ENCODE data around the gene IL33.

Gene IL33

DNA sequence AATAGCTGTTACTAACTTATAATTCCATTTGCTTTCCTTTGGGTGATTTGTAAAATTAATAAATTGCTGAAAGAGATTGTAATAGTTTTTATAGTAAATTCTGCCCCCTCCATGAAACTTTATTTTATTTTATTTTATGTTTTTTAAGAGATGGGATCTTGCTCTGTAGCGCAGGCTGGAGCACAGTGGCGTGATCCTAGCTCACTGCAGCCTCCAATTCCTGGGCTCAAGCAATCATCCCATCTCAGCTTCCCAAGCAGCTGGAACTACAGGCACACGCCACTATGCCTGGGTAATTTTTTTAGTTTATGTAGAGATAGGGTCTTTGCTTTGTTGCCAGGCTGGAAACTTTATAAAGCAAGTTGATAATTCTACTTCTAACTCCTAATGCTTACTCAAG is 395 bp downstream of the IL33 start:
- H3K27ac ChIP-seq, result peak overlapping the region; percentile 69 to 83
- H3K4me3 ChIP-seq, result peak overlapping the region; percentile 68
- TF ChIP-seq, protein P1, sequence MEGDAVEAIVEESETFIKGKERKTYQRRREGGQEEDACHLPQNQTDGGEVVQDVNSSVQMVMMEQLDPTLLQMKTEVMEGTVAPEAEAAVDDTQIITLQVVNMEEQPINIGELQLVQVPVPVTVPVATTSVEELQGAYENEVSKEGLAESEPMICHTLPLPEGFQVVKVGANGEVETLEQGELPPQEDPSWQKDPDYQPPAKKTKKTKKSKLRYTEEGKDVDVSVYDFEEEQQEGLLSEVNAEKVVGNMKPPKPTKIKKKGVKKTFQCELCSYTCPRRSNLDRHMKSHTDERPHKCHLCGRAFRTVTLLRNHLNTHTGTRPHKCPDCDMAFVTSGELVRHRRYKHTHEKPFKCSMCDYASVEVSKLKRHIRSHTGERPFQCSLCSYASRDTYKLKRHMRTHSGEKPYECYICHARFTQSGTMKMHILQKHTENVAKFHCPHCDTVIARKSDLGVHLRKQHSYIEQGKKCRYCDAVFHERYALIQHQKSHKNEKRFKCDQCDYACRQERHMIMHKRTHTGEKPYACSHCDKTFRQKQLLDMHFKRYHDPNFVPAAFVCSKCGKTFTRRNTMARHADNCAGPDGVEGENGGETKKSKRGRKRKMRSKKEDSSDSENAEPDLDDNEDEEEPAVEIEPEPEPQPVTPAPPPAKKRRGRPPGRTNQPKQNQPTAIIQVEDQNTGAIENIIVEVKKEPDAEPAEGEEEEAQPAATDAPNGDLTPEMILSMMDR (IDR thresholded peaks at IDR 0.05), result no peak
- no peak for DNase-seq (ENCODE audit: low spot score)

DNA sequence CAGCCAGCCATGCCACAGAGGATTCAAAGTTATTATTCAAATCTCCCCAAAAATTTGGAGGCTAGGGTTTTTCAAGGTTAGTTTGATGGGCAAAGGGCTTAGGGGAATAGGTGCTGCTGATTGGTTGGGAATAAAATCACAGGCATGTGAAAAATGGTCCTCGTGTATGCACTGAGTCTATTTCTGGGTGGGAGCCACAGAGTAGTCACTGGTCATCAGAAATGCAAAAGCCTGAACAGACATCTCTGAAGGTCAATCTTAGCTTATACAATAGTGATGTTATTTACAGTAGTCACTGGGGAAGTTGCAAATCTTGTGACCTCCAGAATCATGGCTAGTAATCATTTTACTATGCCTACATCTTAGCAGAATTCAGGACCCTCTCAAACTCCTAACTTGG is 1.3 kb downstream of the IL33 start:
- DNase-seq (ENCODE audit: low spot score), result no peak
- TF ChIP-seq, protein P1 (IDR thresholded peaks at IDR 0.05), result no peak
- peak overlapping the region; percentile 68 for H3K4me3 ChIP-seq
- peak overlapping the region; percentile 69 to 83 for H3K27ac ChIP-seq

DNA sequence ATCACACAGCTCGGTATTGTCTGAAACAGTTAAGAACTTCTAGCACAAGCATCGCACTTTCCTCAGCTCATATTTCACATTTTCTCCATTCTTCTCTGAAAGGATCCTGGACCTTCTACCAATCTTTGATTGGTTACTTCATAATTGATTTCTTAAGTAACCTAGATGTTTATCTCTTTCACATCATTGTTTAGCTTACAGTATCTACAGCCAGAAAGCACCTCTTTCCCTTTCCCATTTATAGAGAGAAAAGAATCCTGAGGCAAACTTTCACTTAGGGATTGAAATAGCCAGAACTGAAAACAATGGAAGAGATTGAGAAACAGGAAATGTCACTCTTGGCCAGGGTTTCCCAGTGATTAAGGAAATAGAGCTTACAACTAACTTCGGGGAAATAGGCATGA is 2.5 kb downstream of the IL33 start:
- DNase-seq (ENCODE audit: low spot score), result no peak
- TF ChIP-seq, protein P1 (IDR thresholded peaks at IDR 0.05), result no peak
- H3K27ac ChIP-seq, result peak overlapping the region; percentile 69 to 83
- H3K4me3 ChIP-seq, result peak overlapping the region; percentile 68

DNA sequence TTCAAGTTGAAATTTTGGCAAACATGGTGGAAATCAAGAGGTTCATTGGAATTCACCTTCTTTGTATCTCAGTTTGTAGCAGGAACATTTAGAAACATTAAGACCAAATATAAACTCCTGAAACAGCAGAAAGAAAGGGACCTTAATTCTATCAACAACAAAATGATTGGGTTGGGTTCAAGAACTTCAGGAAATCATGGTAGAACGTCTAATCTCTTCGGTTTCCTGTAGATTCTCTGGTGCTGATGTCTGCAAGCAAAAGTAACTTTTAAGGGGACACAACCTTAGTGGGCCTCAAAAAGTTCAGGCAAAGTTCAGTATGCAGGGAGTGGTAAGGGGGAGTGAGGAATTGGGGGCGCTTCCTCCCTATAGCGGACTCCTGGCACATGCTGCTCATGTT is 3.4 kb downstream of the IL33 start:
- TF ChIP-seq, protein P1 (IDR thresholded peaks at IDR 0.05), result no peak
- peak overlapping the region; percentile 59 to 71 for H3K27ac ChIP-seq
- DNase-seq (ENCODE audit: low spot score), result no peak
- peak overlapping the region; percentile 41 for H3K4me3 ChIP-seq

DNA sequence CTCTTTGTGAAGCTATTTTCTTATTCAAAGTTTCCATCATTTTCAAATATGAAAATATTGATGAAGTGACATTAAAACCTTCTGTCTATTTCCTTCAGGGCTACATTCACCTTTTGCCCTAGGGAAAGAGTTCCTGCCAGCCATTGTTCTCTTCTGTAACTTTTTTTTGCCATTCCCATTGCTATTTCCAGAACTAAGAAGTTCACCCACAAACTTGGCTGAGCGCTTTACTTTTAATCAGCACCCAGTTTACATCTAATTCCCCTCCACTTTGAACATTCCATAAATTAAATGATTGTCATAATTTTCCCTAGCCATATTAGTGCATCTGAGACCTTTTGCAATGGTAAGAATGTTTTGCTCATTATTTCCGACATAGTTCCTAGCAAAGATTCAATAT is 4.4 kb downstream of the IL33 start:
- peak overlapping the region; percentile 41 for H3K4me3 ChIP-seq
- DNase-seq (ENCODE audit: low spot score), result no peak
- peak overlapping the region; percentile 59 to 71 for H3K27ac ChIP-seq
- TF ChIP-seq, protein P1 (IDR thresholded peaks at IDR 0.05), result no peak

DNA sequence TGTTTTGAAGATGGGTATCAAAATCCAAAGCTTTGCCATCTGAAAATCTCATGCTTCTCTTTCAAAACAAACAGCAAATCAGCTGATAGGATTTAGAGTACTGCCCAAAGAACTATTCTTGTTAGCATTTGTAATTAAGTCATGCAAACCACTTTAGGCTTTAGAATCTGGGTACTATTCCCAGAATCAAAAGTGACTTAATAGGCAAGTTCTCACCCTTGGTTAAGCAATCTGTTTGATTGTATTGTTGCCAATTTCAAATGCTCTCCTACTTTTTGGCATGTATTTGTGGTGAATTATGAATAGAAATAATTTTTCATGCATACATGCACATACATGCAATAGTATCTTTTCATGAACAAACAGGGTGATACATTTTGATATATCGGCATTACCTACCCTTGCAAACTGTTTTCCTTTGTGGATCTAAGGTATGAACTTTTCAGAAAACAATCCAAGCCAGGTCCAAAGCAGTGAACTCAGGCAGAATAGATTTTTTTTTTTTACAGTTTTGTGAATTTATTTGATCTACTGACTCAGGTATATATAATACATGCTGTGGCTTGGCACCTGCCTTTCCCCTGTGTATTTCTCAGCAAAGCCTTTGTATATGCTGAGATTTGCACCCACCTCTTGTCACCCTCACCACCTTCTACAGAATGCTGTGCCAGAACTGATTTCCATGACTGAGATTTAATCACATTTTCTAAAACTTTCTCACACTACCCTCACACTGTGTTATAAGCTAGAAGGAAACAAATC is 9.0 kb downstream of the IL33 start:
- H3K27ac ChIP-seq, result peak overlapping the region; percentile 39 to 47
- no peak for DNase-seq (ENCODE audit: low spot score)
- TF ChIP-seq, protein P1 (IDR thresholded peaks at IDR 0.05), result no peak
- H3K4me3 ChIP-seq, result no peak overlapping the region

DNA sequence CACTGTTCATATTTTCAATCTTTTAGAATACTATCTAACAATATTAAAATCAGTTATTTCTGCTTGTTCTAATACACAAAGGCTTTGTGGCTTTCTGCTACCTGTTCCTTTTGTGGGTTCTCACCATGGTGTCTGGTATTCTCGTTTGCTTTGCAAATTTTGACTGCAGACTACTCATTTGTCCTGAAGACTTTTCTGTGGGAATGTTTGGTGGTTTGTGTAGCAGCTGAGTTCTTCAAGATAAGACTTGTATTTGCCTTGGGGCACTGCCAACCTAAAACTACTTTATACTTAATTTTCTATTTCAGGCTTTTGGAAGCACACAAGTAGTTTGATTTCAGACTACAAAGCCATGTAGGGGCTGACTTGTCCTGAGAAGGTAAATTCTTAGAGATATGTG is 11.1 kb downstream of the IL33 start:
- H3K4me3 ChIP-seq, result peak overlapping the region; percentile 3
- TF ChIP-seq, protein P1 (IDR thresholded peaks at IDR 0.05), result no peak
- DNase-seq (ENCODE audit: low spot score), result no peak
- H3K27ac ChIP-seq, result peak overlapping the region; percentile 53 to 76
